ENCODE measurements around the gene BTBD1.
A peak's percentile ranks its signal among the peaks of the same experiment; 100 is the strongest.

Gene BTBD1

GRCh38 chr15:82985688-82986441 lies 81.2 kb downstream of the BTBD1 start, which contains the start of gene RAMAC:
Gene RAMAC (plus strand): TSS chr15:82986210. CDS start chr15:82989019, 2,809 bp downstream.
- peak; percentile 93 for DNase-seq

DNA sequence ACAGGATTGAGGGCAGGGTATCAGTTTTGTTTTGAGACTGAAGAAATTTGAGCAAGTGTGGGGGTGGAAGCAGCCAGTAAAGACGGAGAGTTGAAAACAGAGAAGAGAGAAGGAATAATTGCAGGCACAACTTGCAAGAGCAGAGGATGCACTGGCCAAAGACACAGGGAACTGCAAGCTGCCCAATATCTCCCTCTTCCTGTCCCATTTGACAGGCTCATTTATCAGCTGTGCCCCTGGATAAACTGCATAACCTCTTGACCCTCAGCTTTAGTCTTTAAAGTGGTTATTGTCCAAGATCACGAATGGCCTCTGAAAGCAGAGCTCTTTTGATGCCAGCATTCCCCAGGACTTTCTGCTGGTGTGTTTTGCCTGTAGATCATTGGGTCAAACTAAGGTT lies 86.1 kb downstream of the BTBD1 start:
- no peak for DNase-seq

DNA sequence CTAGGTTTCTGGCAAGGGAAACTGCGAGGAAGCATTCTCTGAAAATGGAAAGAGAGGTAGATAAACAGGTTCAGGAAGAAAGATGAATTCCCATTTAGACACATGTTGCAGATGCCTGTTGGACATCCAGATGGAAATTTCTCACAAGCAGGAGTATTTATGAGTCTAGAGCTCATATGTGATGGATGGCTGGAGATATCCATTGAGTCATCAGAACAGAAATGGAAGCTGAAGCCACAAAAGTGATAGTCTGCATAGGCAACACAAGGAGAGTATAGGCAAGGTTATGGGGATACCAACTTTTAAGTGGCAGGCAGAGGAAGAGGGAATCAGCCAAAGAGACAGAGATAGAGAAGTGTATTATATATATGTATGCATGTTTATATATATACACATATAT lies 87.3 kb downstream of the BTBD1 start:
- DNase-seq = no peak

- no peak for DNase-seq
Observed at GRCh38 chr15:82978438-82978837, 88.6 kb downstream of the BTBD1 start.

DNA sequence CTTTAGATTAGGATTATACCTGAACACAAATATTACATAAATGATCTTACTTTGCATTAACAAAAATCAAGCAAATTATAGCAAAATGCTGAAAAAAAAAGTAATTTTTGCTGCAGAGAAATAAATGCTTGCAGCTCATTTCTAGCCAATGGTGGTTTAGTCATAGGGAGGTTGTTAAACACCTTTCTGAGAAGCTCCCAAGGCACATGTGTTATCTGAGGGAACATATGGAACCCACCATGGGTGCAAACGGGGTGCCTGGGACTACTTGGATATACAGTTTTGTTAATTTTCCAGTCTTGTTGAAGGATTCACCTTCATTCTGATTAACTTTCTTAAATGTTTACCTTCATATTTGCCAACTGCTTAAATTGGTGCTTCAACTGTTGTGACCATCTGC lies 90.0 kb downstream of the BTBD1 start:
- no peak for DNase-seq

DNA sequence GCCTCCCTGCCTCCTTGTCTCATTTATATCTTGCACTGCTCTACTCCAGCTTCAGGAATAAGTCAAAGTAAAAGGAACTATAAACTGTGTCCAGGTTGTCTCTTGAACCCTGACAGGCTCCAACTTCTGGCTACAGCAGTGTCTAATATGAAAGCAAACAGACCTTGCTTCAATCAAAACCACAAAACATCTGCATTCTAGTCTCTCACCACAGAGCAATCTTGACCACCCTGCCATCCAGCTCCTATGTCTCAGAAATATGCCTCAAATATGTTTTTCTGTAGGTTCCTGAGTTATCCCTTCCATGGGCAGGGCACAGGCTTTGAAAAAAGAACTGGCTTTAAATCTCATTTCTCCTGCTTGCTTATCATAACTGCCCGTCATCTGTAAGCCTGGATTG lies 94.1 kb downstream of the BTBD1 start:
- no peak for DNase-seq

DNA sequence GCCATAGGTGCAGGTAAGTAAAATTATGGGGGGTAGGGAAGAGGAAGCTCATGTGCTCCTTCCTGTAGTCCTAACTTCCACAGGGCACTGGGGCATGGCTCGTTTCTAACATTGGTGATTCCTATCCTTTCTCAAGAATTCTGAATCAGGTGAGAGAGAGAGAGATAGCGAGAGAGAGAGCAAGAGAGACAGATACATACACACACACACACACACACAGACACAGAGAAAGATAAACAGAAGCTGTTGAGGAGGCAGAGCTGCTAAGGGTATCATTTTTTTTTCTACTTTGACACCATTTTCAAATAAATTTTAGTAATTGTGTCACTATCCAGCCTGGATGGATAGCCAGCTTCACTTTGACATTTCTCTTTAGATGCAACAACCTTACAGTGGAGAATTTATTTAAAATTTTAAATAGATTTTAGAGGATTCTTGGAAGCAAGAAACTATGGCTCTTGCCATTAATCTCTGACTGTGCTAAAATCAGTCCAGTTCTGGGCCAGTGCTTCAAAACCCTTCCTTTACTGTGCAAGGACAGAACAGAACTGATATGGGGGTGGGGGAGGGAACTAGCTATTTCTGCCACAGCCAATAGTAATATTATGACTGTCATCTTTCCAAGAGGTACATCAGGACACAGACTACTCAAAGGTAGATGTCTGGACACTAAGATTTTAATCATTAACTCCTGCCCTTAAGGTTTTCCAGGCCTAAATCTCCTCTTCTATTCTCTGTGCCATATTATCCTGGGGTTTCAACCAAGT lies 95.7 kb downstream of the BTBD1 start:
- no peak for DNase-seq

GRCh38 chr15:82970696-82971095 lies 96.4 kb downstream of the BTBD1 start:
- no peak for DNase-seq

DNA sequence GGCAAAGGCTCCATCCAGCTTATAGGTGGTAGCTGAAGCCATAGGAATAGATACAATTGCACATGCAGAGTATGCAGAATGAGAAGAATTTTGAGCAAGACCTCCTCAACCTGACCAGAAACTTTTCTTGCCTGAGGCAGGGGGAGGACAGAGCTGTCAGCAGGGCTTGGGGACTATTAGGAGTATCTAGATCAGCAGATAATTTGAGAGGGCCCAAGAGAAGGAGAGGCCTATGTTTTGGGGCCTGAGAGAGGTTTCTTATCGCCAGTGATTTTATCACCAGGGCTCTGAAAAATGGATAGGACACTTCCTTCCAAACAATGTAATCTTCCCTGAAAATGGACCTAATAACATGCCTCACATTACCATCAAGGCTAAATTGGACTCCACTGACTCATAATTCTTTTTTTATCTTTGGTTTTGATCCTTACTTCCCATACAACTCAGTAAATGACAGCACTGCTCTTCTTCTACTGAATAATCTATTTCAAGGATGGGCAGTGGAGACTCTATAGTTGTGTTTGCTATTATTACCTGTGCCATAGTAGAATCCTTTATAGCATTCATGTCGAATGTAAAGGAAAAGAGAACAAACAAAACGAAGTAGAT lies 96.9 kb downstream of the BTBD1 start:
- DNase-seq = no peak

- DNase-seq = no peak
Observed at GRCh38 chr15:82969353-82969752, 97.7 kb downstream of the BTBD1 start.

DNA sequence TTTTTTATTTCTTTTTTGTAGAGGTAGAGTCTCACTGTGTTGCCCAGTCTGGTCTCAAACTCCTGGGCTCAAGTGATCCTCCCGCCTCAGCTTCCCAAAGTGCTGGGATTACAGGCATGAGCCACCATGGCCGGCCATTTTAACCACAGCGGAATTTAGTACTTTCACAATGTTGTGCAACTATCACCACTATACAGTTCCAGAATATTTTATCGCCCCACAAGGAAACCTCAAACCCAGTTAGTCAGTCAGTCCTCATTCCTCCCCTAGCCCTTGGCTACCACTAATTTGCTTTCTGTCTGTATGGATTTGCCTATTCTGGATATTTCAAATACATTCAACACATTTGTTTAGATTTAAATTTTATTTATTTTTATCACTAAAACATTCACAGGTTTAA lies 99.0 kb downstream of the BTBD1 start:
- DNase-seq = no peak

DNA sequence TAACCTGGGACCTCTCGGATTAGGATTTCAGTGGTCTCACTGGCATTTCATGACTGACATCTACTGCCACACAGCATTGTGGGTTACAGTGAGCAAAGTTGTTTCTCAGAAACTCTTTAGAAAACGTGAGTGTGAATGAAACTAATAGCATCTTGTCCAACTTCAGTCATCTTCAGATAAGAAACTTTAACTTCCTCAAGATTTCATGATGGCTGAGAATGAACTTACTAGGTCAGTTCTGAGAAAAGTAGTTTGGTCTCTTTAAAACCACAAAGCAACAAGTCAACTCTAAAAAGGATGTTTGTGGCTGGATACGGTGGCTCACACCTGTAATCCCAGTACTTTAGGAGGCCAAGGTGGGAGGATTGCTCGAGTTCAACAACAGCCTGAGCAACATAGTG lies 100.4 kb downstream of the BTBD1 start:
- DNase-seq = peak; percentile 83
